ENCODE measurements around the gene R3HCC1L.
"Not testable (repeated sequence)": the region's sequence is repeated elsewhere in the genome, so short reads cannot be mapped to it uniquely, and the experiment has no call there.

R3HCC1L gene

DNA sequence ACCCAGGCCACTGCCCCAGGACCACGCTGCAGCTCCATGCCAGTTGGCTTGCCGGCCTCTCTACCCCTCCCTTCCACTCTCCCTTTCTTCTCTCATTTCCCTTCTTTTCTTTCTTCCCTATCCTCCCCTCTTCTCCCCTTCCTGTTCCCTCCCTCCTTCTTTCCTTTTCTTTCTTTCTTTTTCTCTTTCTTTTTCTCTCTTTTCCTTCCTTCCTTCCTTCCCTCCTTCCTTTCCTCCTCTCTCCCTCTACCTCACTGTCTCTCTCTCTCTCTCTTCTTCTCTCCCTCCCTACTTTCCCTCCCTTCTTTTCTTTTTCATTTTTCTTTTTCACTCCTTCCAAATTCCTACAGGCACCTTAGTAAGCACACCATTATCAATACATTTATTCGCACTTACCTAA, 30.3 kb upstream of the R3HCC1L start:
- no peak for TF ChIP-seq JUND (IDR thresholded peaks at IDR 0.05; ENCODE audit: low read depth)
- no peak for DNase-seq (ENCODE audit: low read depth in 1 of 2, low spot score in 1 of 2)
- in situ Hi-C loops (cut with HindIII; ENCODE audit: low pct_unique_long_range_greater_than_20kb, low sequenced_read_pairs), result no loop called here

DNA sequence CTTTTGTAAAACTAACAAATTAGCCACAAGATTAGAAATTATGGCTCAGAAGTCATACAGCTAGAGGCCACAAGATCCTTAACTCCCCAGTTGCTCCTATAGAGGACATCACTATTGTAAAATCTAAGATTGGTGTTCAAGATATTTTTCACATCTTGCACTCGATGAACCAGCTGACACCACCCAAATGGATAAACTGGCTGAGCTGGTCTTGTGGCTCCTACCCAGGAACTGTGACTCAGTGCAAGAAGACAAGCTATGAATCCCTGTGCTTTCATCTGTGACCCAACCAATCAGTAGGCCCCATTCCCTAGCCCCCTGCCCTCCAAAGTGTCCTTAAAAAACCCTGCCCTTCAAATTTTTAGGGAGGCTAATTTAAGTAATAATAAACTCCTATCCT, 27.9 kb upstream of the R3HCC1L start:
- in situ Hi-C loops (cut with HindIII; ENCODE audit: low pct_unique_long_range_greater_than_20kb, low sequenced_read_pairs), result no loop called here
- DNase-seq (ENCODE audit: low read depth in 1 of 2, low spot score in 1 of 2), result peak in 1 of 2 experiments; percentile 18
- no peak for TF ChIP-seq JUND (IDR thresholded peaks at IDR 0.05; ENCODE audit: low read depth)

GRCh38 chr10:98107644-98108430, 26.6 kb upstream of the R3HCC1L start:
- in situ Hi-C loops (cut with HindIII; ENCODE audit: low pct_unique_long_range_greater_than_20kb, low sequenced_read_pairs), result no loop called here
- peak in 1 of 2 experiments; percentile 7 for DNase-seq (ENCODE audit: low read depth in 1 of 2, low spot score in 1 of 2)
- TF ChIP-seq JUND (IDR thresholded peaks at IDR 0.05; ENCODE audit: low read depth), result no peak

DNA sequence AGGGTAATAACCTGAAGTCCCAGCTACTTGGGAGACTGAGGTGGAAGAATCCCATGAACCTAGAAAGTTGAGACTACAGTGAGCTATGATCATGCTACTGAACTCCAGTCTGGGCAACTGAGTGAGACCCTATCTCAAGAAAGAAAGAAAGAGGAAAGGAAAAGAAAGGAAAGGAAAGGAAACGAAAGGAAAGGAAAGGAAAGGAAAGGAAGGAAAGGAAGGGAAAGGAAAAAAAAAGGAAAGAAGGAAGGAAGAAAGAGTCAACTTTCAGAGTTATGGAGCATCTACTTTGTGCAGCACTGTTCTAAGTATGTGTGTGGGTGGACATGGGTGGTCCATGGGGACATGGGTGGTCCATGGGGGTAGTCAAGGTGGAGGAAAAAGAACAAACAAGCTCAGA, 24.1 kb upstream of the R3HCC1L start:
- DNase-seq (ENCODE audit: low read depth in 1 of 2, low spot score in 1 of 2), result no peak
- TF ChIP-seq JUND (IDR thresholded peaks at IDR 0.05; ENCODE audit: low read depth), result no peak
- in situ Hi-C loops (cut with HindIII; ENCODE audit: low pct_unique_long_range_greater_than_20kb, low sequenced_read_pairs), result no loop called here

DNA sequence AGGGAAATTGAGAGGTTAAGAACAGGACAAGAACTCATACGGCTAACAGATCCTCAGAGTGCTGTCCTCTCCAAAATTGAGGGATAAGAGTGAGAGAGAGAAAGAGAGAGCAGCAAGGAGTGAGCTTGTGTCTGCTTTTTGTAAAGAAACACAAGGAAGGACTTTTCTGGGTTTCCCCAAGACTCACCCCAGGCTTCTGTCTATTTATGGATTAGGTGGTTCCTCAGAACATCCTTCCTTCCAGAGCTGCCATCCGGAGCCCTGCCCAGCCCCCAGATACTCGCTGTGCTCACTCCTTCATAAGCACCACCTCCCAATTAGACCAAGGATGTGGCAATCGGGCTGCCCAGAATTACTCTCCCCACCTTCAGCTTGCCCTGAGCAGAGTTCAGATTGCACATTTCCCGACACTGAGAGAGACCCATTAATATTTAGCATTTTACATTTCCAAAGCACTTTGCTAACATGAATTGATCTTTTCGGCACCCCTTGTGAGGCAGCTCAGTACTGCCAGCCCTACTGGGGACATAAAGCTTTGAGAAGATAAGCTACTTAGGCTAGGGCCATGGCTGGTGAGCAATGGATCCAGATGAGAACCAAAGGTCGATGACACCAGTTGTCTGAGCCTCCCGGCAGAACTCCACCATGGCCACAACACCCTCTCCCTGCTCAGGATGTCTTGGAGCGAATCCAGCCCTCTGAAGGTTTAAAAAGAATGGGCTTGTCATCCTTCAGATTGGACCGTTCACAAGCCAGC, 19.2 kb upstream of the R3HCC1L start:
- in situ Hi-C loops (cut with HindIII; ENCODE audit: low pct_unique_long_range_greater_than_20kb, low sequenced_read_pairs), result no loop called here
- no peak for TF ChIP-seq JUND (IDR thresholded peaks at IDR 0.05; ENCODE audit: low read depth)
- no peak for DNase-seq (ENCODE audit: low read depth in 1 of 2, low spot score in 1 of 2)

DNA sequence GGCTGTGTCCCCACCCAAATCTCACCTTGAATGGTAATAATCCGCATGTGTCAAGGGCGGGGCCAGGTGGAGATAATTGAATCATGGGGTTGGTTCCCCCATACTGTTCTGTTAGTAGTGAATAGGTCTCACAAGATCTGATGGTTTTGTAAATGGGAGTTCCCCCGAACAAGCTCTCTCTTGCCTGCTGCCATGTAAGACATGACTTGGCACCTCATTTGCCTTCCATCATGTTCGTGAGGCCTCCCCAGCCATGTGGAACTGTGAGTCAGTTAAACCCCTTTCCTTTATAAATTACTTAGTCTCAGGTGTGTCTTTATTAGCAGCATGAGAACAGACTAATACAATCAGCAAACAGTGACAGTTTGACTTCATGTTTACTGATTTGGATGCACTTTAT, 14.6 kb upstream of the R3HCC1L start:
- DNase-seq (ENCODE audit: low read depth in 1 of 2, low spot score in 1 of 2), result no peak
- in situ Hi-C loops (cut with HindIII; ENCODE audit: low pct_unique_long_range_greater_than_20kb, low sequenced_read_pairs), result no loop called here
- no peak for TF ChIP-seq JUND (IDR thresholded peaks at IDR 0.05; ENCODE audit: low read depth)

DNA sequence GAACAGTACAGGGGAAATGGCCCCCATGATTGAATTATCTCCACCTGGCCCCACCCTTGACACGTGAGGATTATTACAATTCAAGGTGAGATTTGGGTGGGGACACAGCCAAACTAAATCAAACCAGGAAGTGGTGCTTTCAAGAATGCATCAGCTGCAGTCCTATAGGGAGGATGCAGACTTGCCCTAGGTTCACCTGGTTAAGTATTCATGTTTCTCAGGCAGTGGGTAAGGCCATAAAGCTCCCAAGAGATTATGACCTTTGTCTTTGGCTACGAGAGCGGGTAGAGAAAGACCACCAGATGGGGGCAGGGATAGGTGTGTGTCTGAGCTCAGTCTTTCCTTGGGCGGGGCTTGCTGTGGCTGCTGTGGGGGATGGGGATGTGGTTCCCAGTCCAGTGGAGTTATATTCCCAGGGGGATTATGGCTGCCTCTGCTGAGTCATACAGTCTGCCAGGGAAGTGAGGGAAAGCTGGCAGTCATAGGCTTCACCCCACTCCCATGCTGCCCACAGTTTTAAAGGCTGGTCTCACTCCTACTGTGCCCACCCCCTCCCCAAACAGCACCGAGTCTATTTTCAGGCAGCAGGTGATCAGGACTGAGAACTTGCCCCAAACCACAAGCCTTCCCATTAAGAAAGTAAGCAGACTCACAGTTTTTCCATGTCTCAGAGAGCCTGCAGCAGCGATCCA, 8.4 kb upstream of the R3HCC1L start:
- in situ Hi-C loops (cut with HindIII; ENCODE audit: low pct_unique_long_range_greater_than_20kb, low sequenced_read_pairs), result no loop called here
- DNase-seq (ENCODE audit: low read depth in 1 of 2, low spot score in 1 of 2), result no peak
- TF ChIP-seq JUND (IDR thresholded peaks at IDR 0.05; ENCODE audit: low read depth), result no peak

DNA sequence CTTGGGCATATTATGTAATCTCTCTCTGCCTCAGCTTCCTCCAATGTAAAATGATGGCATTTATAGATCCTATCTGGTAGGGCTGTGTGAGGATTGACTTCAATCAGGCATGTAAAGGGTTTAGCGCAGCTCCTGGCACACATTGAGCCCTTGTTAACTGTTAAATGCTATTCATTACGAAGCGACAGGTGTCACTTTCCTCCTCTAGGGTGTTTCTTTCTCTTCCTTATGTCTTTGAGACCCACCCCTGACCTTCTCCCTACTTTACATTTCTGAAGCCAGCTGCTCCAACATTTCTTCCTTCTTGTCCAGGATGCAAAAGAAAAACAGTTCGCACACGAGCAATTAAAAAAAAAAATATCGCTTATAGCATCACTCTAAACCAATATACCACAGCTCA, 5.7 kb upstream of the R3HCC1L start:
- in situ Hi-C loops (cut with HindIII; ENCODE audit: low pct_unique_long_range_greater_than_20kb, low sequenced_read_pairs), result no loop called here
- no peak for TF ChIP-seq JUND (IDR thresholded peaks at IDR 0.05; ENCODE audit: low read depth)
- no peak for DNase-seq (ENCODE audit: low read depth in 1 of 2, low spot score in 1 of 2)

- DNase-seq (ENCODE audit: low read depth in 1 of 2, low spot score in 1 of 2), result no peak
- in situ Hi-C loops (cut with HindIII; ENCODE audit: low pct_unique_long_range_greater_than_20kb, low sequenced_read_pairs), result no loop called here
- TF ChIP-seq JUND (IDR thresholded peaks at IDR 0.05; ENCODE audit: low read depth), result no peak
Measured at GRCh38 chr10:98131619-98132018, 2.8 kb upstream of the R3HCC1L start.

DNA sequence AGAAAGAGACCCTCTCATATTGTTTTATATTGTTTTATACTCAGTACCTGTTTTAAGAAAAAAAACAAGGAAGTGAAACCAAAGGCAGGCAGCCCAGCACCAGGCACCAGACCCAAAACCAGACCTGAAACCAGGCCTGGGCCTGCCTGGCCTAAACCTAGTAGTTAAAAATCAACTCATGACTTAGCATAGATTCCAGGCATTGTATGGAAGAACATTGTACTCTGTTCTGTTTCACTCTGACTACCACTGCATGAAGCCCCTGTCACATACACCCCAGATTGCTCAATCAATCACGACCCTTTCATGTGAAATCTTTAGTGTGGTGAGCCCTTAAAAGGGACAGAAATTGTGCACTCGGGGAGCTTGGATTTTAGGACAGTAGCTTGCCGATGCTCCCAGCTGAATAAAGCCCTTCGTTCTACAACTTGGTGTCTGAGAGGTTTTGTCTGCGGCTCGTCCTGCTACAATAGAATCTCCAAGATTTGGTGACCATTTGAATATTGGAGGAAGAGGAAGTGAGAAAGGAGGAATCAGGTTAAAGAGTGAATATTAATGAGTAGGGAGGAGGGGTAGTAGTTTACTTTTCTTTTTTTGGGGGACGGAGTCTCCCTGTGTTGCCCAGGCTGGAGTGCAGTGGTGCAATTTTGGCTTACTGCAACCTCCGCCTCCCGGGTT, 1.2 kb upstream of the R3HCC1L start:
- DNase-seq (ENCODE audit: low read depth in 1 of 2, low spot score in 1 of 2); in situ Hi-C loops (cut with HindIII; ENCODE audit: low pct_unique_long_range_greater_than_20kb, low sequenced_read_pairs): not testable (repeated sequence)

GRCh38 chr10:98134117-98134430, 383 bp upstream of the R3HCC1L start:
- no peak for DNase-seq (ENCODE audit: low read depth in 1 of 2, low spot score in 1 of 2)
- in situ Hi-C loops (cut with HindIII; ENCODE audit: low pct_unique_long_range_greater_than_20kb, low sequenced_read_pairs), result no loop called here

GRCh38 chr10:98135222-98135899, 904 bp downstream of the R3HCC1L start:
- TF ChIP-seq JUND (IDR thresholded peaks at IDR 0.05; ENCODE audit: low read depth), result no peak
- DNase-seq (ENCODE audit: low read depth in 1 of 2, low spot score in 1 of 2), result no peak
- in situ Hi-C loops (cut with HindIII; ENCODE audit: low pct_unique_long_range_greater_than_20kb, low sequenced_read_pairs), result no loop called here

More at GRCh38 chr10:98134117-98134430, 383 bp upstream of the R3HCC1L start:
- TF ChIP-seq JUND (IDR thresholded peaks at IDR 0.05; ENCODE audit: low read depth), result no peak

- in situ Hi-C loops (cut with HindIII; ENCODE audit: low pct_unique_long_range_greater_than_20kb, low sequenced_read_pairs); DNase-seq (ENCODE audit: low read depth in 1 of 2, low spot score in 1 of 2): not testable (repeated sequence)
Measured at GRCh38 chr10:98136775-98137174, 2.3 kb downstream of the R3HCC1L start.

Data from T47D (cell line).